ENCODE measurements around the gene CDH4. TPM values are rescaled to one million over a fixed set of nuclear protein-coding genes. Genes with fewer than 3 reads are reported as not detected.
"Not testable (repeated sequence)": the region's sequence is repeated elsewhere in the genome, so short reads cannot be mapped to it uniquely, and the experiment has no call there.

CDH4 gene
- total RNA-seq, 1 donor from 2014 or later: 0.99 TPM

DNA sequence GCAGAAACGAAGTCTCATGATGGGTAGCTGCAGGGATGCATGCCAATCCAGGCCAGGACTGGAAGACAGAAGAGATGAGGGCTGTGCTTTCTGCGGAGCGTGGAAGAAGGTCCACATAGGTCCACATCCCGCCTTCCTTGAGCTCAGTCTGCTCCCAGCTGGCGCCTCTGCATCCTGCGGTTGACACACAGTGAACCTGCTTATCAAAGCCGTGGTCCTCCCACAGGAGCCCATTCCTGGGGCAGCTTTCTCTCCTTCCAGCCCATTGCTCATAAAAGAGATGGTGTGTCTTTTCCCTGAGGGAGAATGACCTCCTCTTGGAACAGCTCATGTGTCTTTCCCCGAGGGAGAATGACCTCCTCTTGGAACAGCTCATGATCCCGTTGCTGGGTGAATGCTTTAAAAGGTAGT lies 225.4 kb downstream of the CDH4 start:
- DNase-seq (ENCODE audit: low spot score): no peak
- H3K36me3 Mint-ChIP-seq (ENCODE audit: low read depth): no peaks in the 10 kb centered on the region
- H3K4me1 Mint-ChIP-seq (ENCODE audit: low read depth): no peaks in the 10 kb centered on the region
- H3K9me3 Mint-ChIP-seq (ENCODE audit: low read depth): peaks cover 4% of the 10 kb centered on the region
- no peak overlapping the region for H3K27ac Mint-ChIP-seq (ENCODE audit: unreplicated experiment)
- no peak overlapping the region for H3K4me3 Mint-ChIP-seq (ENCODE audit: unreplicated experiment)
- peaks cover 20% of the 10 kb centered on the region for H3K27me3 Mint-ChIP-seq (ENCODE audit: low read depth)
- TF ChIP-seq, protein P1, sequence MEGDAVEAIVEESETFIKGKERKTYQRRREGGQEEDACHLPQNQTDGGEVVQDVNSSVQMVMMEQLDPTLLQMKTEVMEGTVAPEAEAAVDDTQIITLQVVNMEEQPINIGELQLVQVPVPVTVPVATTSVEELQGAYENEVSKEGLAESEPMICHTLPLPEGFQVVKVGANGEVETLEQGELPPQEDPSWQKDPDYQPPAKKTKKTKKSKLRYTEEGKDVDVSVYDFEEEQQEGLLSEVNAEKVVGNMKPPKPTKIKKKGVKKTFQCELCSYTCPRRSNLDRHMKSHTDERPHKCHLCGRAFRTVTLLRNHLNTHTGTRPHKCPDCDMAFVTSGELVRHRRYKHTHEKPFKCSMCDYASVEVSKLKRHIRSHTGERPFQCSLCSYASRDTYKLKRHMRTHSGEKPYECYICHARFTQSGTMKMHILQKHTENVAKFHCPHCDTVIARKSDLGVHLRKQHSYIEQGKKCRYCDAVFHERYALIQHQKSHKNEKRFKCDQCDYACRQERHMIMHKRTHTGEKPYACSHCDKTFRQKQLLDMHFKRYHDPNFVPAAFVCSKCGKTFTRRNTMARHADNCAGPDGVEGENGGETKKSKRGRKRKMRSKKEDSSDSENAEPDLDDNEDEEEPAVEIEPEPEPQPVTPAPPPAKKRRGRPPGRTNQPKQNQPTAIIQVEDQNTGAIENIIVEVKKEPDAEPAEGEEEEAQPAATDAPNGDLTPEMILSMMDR (IDR thresholded peaks at IDR 0.05): no peak

DNA sequence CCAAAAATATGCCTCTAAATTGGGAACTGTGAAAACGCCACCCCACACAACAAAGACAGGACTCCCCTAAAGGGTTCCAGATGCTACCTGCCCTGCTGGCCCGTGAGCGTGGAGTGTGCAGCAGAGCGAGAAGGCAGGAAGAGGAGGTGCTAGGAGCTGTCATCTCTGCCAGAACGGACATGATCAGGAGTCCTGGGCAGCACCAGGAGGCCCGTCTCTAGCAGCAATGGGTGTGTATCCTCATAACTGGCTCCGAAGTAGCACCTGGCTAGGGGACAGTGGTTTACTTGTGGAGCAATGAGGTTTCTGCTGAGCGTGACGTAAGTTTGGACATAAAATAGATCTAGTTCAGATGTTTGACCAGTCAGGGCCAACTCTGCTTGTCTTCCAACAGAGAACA lies 226.0 kb downstream of the CDH4 start:
- TF ChIP-seq, protein P1 (IDR thresholded peaks at IDR 0.05): no peak
- Mint-ChIP-seq H3K27ac (ENCODE audit: unreplicated experiment) (no peak overlapping the region), H3K4me1 (ENCODE audit: low read depth) (no peaks in the 10 kb centered on the region), H3K9me3 (ENCODE audit: low read depth) (peaks cover 4% of the 10 kb centered on the region), H3K36me3 (ENCODE audit: low read depth) (no peaks in the 10 kb centered on the region), H3K27me3 (ENCODE audit: low read depth) (peaks cover 19% of the 10 kb centered on the region), H3K4me3 (ENCODE audit: unreplicated experiment) (no peak overlapping the region)
- DNase-seq (ENCODE audit: low spot score): no peak

DNA sequence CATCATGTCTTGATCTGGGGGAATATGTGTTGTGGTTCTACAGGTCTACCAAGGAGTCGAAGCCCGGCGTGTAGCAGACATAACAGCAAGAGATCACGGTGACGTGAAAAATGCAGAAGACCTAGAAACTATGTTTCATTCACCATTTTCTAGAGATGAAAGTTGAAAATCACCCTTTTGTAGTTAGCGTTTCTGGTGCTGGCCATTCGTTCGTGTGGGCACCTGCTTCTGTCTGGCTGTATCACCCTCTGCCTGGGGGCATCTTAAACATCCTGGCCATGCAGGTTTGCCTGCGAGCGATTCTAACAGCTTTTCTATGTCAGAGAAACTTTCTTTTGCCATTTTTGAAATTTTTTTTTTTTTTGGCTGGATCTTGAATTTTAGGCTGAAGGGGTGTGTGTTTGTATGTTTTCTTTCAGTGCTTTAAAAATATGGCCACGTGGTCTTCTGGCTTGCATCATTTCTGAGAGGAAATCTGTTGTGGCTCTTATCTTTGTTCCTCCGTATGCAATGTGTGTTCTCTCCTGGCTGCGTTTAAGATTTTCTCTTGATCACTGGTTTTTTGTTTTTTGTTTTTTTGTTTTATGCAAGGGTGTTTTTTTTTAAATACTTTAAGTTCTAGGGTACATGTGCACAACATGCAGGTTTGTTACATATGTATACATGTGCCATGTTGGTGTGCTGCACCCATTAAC lies 226.7 kb downstream of the CDH4 start:
- Mint-ChIP-seq H3K27me3 (ENCODE audit: low read depth) (peaks cover 17% of the 10 kb centered on the region), H3K4me3 (ENCODE audit: unreplicated experiment) (no peak overlapping the region), H3K4me1 (ENCODE audit: low read depth) (no peaks in the 10 kb centered on the region), H3K27ac (ENCODE audit: unreplicated experiment) (no peak overlapping the region), H3K9me3 (ENCODE audit: low read depth) (peaks cover 4% of the 10 kb centered on the region), H3K36me3 (ENCODE audit: low read depth) (no peaks in the 10 kb centered on the region)
- no peak for DNase-seq (ENCODE audit: low spot score)
- TF ChIP-seq, protein P1 (IDR thresholded peaks at IDR 0.05): no peak

DNA sequence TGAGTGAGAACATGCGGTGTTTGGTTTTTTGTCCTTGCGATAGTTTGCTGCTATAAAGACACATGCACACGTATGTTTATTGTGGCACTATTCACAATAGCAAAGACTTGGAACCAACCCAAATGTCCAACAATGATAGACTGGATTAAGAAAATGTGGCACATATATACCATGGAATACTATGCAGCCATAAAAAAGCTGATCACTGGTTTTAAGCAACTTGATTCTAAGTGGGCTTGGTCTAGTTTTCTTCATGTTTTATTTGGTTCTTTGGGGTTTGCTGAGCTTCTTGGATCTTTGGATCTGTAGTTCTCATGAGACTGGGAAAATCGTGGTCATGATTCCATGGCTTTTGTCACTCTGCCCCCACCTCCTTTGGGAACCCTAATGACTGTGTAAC lies 227.4 kb downstream of the CDH4 start:
- not testable (repeated sequence) for DNase-seq (ENCODE audit: low spot score); H3K4me3 Mint-ChIP-seq (ENCODE audit: unreplicated experiment); H3K27ac Mint-ChIP-seq (ENCODE audit: unreplicated experiment); H3K36me3 Mint-ChIP-seq (ENCODE audit: low read depth); H3K4me1 Mint-ChIP-seq (ENCODE audit: low read depth); H3K9me3 Mint-ChIP-seq (ENCODE audit: low read depth)
- peaks cover 17% of the 10 kb centered on the region for H3K27me3 Mint-ChIP-seq (ENCODE audit: low read depth)

DNA sequence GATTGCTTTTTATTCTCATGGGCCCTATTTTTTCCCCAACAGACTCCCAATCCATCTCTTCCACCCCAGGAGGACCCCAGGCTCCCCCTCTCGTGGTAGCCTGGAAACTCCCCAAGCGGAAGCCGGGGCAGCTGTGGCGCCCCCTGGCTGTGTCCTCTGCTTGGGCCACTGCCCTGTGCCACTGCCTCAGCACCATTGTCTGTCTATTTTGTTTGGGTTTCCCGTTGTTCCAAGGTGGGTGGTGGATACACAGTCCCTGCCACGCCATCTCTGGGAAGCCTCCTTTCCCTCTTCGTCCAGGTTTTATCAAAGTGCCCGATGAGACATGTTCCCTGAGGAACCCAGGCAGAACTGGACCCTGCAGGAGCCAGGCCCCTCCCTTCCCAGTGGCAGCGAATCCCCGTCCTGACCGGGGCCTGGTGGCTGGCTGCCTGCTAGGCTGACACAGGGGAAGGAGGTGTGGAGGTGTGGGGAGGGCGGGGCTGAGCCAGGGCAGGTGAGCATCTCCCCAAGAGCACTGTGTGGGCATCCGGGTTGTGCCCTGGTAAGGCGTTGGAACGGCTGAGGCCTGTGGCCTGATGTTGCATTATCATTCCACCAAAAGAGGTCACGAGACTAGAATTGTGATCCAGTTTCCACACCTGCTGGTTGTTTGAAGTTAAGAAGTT lies 228.2 kb downstream of the CDH4 start:
- Mint-ChIP-seq H3K36me3 (ENCODE audit: low read depth) (no peaks in the 10 kb centered on the region), H3K27ac (ENCODE audit: unreplicated experiment) (no peak overlapping the region), H3K4me3 (ENCODE audit: unreplicated experiment) (no peak overlapping the region), H3K9me3 (ENCODE audit: low read depth) (peaks cover 4% of the 10 kb centered on the region), H3K4me1 (ENCODE audit: low read depth) (no peaks in the 10 kb centered on the region), H3K27me3 (ENCODE audit: low read depth) (peaks cover 17% of the 10 kb centered on the region)
- TF ChIP-seq, protein P1 (IDR thresholded peaks at IDR 0.05): peak; percentile 11
- DNase-seq (ENCODE audit: low spot score): no peak
